GM19238 (cell line): ENCODE measurements around the gene DCAF6.
"Not testable (repeated sequence)": the region's sequence is repeated elsewhere in the genome, so short reads cannot be mapped to it uniquely, and the experiment has no call there.

Experiments used
- DNase-seq: peaks from one replicate; pipeline ENCODE4 v3.0.0; 2011; ENCODE audit warnings: low spot score; ENCODE audit not compliant: insufficient read length

The DCAF6 gene

GRCh38 chr1:167923324-167924056 lies 13.0 kb upstream of the DCAF6 start:
- no peak for DNase-seq

GRCh38 chr1:167924102-167924501 lies 12.4 kb upstream of the DCAF6 start:
- no peak for DNase-seq

GRCh38 chr1:167924543-167925231 lies 11.8 kb upstream of the DCAF6 start:
- DNase-seq = no peak

- DNase-seq = no peak
These were observed 9.9 kb upstream of the DCAF6 start for GRCh38 chr1:167926486-167926997.

GRCh38 chr1:167927046-167927754 lies 9.3 kb upstream of the DCAF6 start:
- DNase-seq = no peak

- no peak for DNase-seq
These were observed 8.0 kb upstream of the DCAF6 start for GRCh38 chr1:167928457-167928852.

- DNase-seq = not testable (repeated sequence)
These were observed 7.6 kb upstream of the DCAF6 start for GRCh38 chr1:167928919-167929318.

GRCh38 chr1:167929725-167930124 lies 6.8 kb upstream of the DCAF6 start:
- DNase-seq = no peak

- DNase-seq = no peak
These were observed 2.7 kb upstream of the DCAF6 start for GRCh38 chr1:167933788-167934187.

GRCh38 chr1:167934426-167935215 lies 1.9 kb upstream of the DCAF6 start:
- no peak for DNase-seq

GRCh38 chr1:167935216-167936067 lies 1.0 kb upstream of the DCAF6 start:
- peak; percentile 1 for DNase-seq

GRCh38 chr1:167936930-167937708 lies 636 bp downstream of the DCAF6 start, which contains the start of gene MPC2:
TSS of gene MPC2 (minus strand) at chr1:167937072. CDS start at chr1:167935841, 1,231 bp downstream.
- peak; percentile 35 for DNase-seq

- DNase-seq = no peak
These were observed 1.2 kb downstream of the DCAF6 start for GRCh38 chr1:167937709-167938010.

GRCh38 chr1:167938080-167938636 lies 1.7 kb downstream of the DCAF6 start:
- DNase-seq = no peak

GRCh38 chr1:167940264-167940663 lies 3.8 kb downstream of the DCAF6 start:
- no peak for DNase-seq

GRCh38 chr1:167943541-167943940 lies 7.1 kb downstream of the DCAF6 start:
- no peak for DNase-seq

- DNase-seq = no peak
These were observed 11.2 kb downstream of the DCAF6 start for GRCh38 chr1:167947733-167948132.

GRCh38 chr1:167949785-167950184 lies 13.3 kb downstream of the DCAF6 start:
- DNase-seq = no peak

- no peak for DNase-seq
These were observed 14.1 kb downstream of the DCAF6 start for GRCh38 chr1:167950569-167950968.
